GM18861 (cell line): ENCODE results near the gene MMD.
A peak's percentile ranks its signal among the peaks of the same experiment; 100 is the strongest.
"Not testable (repeated sequence)": the region's sequence is repeated elsewhere in the genome, so short reads cannot be mapped to it uniquely, and the experiment has no call there.

Source experiments
- ATAC-seq: cut with Tn5 transposase; IDR thresholded peaks from one replicate; pipeline ENCODE4 v1.9.1; 2021; ENCODE audit not compliant: unreplicated experiment

Gene MMD, protein sequence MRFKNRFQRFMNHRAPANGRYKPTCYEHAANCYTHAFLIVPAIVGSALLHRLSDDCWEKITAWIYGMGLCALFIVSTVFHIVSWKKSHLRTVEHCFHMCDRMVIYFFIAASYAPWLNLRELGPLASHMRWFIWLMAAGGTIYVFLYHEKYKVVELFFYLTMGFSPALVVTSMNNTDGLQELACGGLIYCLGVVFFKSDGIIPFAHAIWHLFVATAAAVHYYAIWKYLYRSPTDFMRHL

GRCh38 chr17:55421179-55421934, at the start of gene MMD:
TSS of gene MMD (minus strand) at chr17:55421835. CDS start at chr17:55421695, 140 bp downstream.
- peak; percentile 8 for ATAC-seq

DNA sequence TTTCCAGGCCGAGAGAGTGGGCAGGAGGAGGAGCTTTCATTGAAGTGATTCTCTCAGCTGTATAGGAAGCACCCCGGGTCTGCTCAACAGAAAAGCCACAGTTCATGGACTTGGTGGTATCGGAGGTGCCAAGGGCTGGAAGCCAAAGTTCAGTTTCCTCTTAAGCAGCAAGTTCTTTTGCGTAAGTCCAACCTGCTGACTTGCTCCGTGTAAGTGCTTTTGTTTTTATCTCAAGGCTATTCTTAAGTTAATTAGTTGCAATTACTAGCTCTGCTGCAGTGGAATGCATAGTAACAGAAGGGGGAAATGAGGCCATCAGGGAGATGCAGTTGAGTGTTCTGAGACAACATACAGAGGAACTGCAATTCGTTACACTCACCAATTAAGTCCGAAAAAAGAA, 45.0 kb upstream of the MMD start:
- no peak for ATAC-seq

DNA sequence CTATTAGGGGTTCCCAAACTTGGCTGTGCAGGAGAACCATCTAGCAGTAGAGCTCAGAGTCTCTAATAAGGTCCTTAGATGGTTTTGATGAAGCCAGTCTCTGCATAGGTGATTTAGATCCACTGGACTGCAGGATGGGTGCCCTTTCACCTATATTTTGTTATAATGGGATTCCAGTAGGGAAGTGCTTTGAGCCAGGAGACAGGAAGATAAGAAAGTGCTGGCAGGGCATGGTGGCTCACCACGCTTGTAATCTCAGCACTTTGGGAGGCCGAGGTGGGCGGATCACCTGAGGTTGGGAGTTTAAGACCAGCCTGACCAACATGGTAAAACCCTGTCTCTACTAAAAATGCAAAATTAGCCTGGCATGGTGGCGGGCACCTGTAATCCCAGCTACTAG, 44.1 kb upstream of the MMD start:
- not testable (repeated sequence) for ATAC-seq

GRCh38 chr17:55463600-55463999, 42.0 kb upstream of the MMD start:
- no peak for ATAC-seq

DNA sequence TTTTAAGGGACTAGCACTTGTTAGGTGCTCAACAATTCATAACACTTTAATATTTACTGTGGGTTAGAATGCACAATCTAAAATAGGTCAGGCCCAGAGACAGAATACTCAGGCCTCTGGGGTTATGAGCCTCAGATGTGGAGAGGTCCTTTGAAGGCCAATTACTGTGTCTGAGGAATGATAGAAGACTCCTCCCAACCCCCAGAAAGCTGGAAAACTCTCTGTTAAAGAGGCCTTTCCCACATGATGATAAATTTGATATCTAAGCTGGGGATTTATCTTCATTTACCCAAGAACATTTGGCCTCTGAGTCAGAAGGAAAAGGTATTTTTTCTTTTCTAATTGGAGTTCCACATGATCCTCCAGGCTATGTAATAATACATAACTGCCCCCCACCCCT, 41.1 kb upstream of the MMD start:
- ATAC-seq: no peak

DNA sequence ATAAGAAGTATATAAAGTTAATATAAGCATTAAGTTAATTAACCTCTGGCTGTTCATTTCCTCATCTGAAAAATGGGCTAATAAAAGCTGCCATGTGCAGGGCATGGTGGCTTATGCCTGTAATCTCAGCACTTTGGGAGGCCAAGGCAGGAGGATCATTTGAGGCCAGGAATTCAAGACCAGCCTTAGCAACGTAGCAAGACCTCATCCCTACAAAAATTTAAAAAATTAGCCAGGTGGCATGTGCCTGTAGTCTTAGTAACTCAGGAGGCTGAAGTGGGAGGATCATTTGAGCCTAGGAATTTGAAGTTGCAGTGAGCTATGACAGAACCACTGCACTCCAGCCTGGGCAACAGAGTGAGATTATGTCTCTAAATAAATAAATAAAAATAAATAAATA, 40.6 kb upstream of the MMD start:
- ATAC-seq: no peak

GRCh38 chr17:55458978-55459377, 37.3 kb upstream of the MMD start:
- no peak for ATAC-seq

GRCh38 chr17:55458287-55458900, 36.8 kb upstream of the MMD start:
- no peak for ATAC-seq

- ATAC-seq: no peak
Observed at GRCh38 chr17:55456307-55457240, 34.9 kb upstream of the MMD start.

- ATAC-seq: no peak
Observed at GRCh38 chr17:55454906-55455474, 33.4 kb upstream of the MMD start.

DNA sequence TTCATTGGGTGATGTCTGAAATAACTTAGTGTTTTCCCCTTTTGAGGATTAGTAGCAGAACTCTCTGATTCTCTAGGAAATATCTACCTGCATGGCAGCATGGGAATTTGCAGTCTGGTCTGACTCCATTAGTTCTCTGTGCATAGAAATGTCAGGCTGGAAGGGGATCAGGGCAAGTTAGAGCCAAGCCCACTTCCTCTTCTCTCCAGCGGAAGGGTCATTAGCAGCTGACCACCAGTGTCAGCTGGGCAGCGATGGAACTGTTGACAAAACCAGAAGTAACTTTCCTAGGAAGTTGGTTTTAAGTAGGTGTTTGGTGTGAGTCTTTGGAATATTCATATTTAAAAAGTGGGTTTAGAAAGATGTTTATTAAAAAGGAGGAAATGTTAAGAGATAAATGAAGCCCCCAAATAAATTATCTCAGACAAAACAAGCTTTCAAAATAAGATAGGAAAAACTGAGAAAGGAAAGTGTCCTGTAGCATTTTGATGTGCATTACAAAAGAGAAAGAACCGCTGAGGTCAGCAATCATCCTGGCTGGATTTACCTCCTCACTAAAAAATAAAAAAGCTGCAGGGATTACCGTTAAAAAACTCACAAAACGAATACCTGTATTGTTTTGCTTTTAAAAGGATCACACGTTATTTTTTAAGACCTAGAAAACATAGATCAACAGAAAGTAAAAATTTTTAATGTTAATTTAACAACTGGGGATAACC, 32.4 kb upstream of the MMD start:
- no peak for ATAC-seq

- no peak for ATAC-seq
Observed at GRCh38 chr17:55452139-55452790, 30.6 kb upstream of the MMD start.

DNA sequence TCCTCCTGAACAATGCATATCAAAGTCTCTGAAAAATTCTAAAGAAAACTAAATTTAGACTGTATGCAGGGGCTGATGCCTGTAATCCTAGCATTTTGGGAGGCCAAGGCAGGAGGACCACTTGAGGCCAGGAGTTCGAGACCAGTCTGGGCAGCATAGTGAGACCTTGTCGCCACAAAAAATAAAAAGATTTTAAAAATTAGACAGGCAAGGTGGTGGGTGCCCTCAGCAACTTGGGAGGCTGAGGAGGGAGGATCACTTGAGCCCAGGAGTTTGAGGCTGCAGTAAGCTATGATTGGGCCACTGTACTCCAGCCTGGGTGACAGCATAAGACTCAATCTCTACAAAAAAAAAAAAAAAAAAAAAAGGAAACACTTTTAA, 30.1 kb upstream of the MMD start:
- no peak for ATAC-seq

- no peak for ATAC-seq
Observed at GRCh38 chr17:55451203-55451641, 29.6 kb upstream of the MMD start.

- ATAC-seq: no peak
Observed at GRCh38 chr17:55450232-55450825, 28.7 kb upstream of the MMD start.

GRCh38 chr17:55448681-55449080, 27.0 kb upstream of the MMD start:
- ATAC-seq: no peak

DNA sequence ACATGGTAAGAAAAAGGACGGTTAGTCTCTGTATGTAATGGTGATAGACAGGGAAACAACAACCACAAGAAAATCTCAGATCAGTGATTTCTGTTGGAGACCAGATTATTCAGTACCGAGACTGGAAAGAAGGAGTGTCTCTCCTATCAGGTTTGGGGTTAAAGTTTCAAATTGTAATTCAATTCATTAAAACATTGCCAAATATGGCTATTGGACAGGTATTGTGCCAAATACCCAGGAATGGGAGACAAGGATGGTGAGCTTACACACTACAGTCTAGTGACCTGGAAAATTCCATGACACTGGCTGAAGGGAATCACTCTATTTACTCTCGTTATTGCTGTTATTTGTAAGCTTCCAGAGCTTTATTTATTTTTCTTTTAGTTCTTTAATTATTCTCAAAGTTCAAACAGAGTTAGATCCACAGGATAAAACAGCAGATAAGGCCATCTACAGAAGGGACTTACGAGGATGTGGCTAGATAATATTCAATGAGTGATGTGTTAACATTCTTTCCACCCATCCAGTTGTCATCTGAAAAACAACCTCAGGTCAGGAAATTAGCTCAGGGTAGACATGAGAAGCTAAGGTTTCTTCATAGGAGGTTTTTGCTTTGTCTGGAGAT, 25.1 kb upstream of the MMD start:
- ATAC-seq: no peak

GRCh38 chr17:55446004-55446403, 24.4 kb upstream of the MMD start:
- ATAC-seq: not testable (repeated sequence)
